Gastroesophageal sphincter (tissue), 3 donors: Measurements from ENCODE around the gene ISG15.

ENCODE experiments used
- EP300 ChIP-seq: sonication (generic); formaldehyde crosslinking; IDR thresholded peaks from one replicate; pipeline ENCODE4 v1.6.1; 2017; ENCODE audit warnings: antibody characterized with exemption, mild to moderate bottlenecking
- POLR2A ChIP-seq, 2 donors: fragments of 450-650 bp; IDR thresholded peaks; one replicate each; pipeline ENCODE4 v1.6.1; 2017; ENCODE audit warnings: antibody characterized with exemption in 2 of 2, mild to moderate bottlenecking in 2 of 2, moderate library complexity in 1 of 2
- POLR2AphosphoS5 ChIP-seq: sonication (generic); formaldehyde crosslinking; IDR thresholded peaks from one replicate; pipeline ENCODE4 v1.6.1; 2017; ENCODE audit warnings: antibody characterized with exemption
- TF ChIP-seq, protein P1 (sequence below), 4 experiments: fragments of 200-600 bp in 2 of 4; fragments of 450-650 bp in 2 of 4; sonication (generic) in 1 of 4; IDR thresholded peaks; one replicate each; pipeline ENCODE4 v1.5.1; 2017 to 2019; ENCODE audit warnings: antibody characterized with exemption in 4 of 4, mild to moderate bottlenecking in 2 of 4, moderate library complexity in 2 of 4

DNA sequence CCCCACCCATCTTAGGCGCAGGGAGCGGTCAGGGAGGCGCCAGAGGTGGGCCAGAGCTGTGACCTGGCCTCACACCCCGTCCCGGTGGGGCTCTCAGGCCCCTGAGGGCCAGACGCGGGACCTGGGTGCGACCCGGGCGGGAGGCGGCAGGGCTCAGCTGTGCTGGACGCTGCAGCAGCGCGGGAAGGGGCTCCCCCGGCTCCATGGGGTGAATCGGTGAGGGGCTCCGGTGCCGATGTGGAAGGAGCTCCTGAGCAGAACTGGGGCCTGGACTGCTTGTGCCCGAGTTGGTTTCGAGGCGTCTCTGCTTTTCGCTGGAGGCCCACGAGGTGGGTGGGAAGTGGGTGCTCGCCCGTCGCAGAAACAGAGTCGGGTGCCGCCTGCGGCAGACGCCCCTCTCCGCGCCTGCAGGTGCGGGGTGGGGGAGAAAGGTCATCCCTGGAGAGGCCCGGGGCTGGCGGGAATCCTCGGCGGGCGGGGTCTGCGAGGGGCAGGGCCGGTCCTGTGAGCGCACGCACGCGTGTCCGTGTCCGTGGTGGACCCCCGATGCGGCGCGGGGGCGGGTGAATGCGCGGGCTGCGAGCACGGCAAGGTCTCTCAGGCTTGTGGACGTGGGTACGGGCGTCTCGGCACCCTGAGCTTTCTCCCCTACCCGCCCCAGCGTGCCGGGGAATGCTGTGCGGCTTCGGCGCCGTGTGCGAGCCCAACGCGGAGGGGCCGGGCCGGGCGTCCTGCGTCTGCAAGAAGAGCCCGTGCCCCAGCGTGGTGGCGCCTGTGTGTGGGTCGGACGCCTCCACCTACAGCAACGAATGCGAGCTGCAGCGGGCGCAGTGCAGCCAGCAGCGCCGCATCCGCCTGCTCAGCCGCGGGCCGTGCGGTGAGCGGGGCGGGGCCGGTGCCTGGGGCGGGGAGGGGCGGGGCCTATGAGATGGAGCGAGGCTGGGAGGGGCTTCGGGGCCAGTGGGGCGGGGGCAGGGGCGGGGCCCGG, 27.0 kb downstream of the ISG15 start:
- TF ChIP-seq, protein P1, sequence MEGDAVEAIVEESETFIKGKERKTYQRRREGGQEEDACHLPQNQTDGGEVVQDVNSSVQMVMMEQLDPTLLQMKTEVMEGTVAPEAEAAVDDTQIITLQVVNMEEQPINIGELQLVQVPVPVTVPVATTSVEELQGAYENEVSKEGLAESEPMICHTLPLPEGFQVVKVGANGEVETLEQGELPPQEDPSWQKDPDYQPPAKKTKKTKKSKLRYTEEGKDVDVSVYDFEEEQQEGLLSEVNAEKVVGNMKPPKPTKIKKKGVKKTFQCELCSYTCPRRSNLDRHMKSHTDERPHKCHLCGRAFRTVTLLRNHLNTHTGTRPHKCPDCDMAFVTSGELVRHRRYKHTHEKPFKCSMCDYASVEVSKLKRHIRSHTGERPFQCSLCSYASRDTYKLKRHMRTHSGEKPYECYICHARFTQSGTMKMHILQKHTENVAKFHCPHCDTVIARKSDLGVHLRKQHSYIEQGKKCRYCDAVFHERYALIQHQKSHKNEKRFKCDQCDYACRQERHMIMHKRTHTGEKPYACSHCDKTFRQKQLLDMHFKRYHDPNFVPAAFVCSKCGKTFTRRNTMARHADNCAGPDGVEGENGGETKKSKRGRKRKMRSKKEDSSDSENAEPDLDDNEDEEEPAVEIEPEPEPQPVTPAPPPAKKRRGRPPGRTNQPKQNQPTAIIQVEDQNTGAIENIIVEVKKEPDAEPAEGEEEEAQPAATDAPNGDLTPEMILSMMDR (IDR thresholded peaks at IDR 0.05) = peak in 3 of 4 experiments; percentile 35 to 48 (median 42)
- TF ChIP-seq EP300 (no peak), POLR2A (IDR thresholded peaks at IDR 0.05) (no peak), POLR2AphosphoS5 (no peak)
